Activated CD4-positive, alpha-beta memory T cell treated with anti-CD3 and anti-CD28 coated beads for 36 hours (primary cell): Measurements from ENCODE around the gene HEPN1. TPM values are rescaled to one million over a fixed set of nuclear protein-coding genes. Genes with fewer than 3 reads are reported as not detected.

Experiments
- CTCF ChIA-PET: fragments of 350-600 bp; sonication (Branson Sonifier 250); formaldehyde crosslinking; loops from one replicate; lab custom pipeline; 2021; ENCODE audit warnings: antibody characterized with exemption, inconsistent platforms; lab: Charles Lee
- POLR2A ChIA-PET: fragments of 350-600 bp; sonication (Branson Sonifier 250); formaldehyde crosslinking; loops from one replicate; lab custom pipeline; 2021; ENCODE audit warnings: antibody characterized with exemption; lab: Charles Lee
- DNase-seq: peaks from one replicate; pipeline ENCODE4 v3.0.0-alpha.2; 2020
- H3K27ac Mint-ChIP-seq: one replicate; pipeline ENCODE4 v1.8.0; 2021; ENCODE audit warnings: mixed read lengths
- H3K27me3 Mint-ChIP-seq: one replicate; pipeline ENCODE4 v1.8.0; 2021; ENCODE audit warnings: mixed read lengths
- H3K36me3 Mint-ChIP-seq: one replicate; pipeline ENCODE4 v1.8.0; 2021; ENCODE audit warnings: mixed read lengths
- H3K4me1 Mint-ChIP-seq: one replicate; pipeline ENCODE4 v1.8.0; 2021; ENCODE audit warnings: low read depth, mixed read lengths
- H3K4me3 Mint-ChIP-seq: one replicate; pipeline ENCODE4 v1.8.0; 2021; ENCODE audit warnings: mild to moderate bottlenecking, mixed read lengths
- H3K9me3 Mint-ChIP-seq: one replicate; pipeline ENCODE4 v1.8.0; 2021; ENCODE audit warnings: mixed read lengths
- intact Hi-C: fragments of 100-400 bp; cut with micrococcal nuclease; formaldehyde crosslinking; loops from one replicate; pipeline ENCODE4 v1.15.1; 2023
- total RNA-seq, 2 experiments: library from RNA; stranded (reverse); gene quantifications; one replicate each; pipeline ENCODE4 v1.2.3, GENCODE V29; 2021

HEPN1 gene
- not detected for total RNA-seq

DNA sequence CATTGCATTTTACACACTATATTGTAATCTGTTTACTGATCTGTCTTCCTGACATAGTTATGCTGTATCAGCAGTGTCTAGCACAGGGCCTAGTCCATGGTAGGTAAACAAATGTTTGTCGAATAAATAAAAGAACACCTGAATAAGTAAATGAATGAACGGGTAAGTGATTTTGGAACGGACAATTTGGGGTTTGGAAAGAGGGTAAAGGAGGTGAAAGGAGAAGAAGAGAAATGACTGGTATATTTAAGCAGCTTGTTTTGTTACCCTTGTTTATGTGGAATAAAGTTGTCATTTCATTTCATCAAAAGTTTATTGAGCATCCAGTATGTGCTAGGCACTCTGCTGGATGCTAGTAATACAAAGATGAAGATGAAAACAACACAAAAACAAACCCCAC, at the start of gene HEPN1:
Gene HEPN1 (plus strand): TSS at position 301 of the 400 bp plus-strand sequence.
- POLR2A ChIA-PET: no interaction called here
- CTCF ChIA-PET: no interaction called here
- H3K9me3 Mint-ChIP-seq: no peaks in the 10 kb centered on the region

DNA sequence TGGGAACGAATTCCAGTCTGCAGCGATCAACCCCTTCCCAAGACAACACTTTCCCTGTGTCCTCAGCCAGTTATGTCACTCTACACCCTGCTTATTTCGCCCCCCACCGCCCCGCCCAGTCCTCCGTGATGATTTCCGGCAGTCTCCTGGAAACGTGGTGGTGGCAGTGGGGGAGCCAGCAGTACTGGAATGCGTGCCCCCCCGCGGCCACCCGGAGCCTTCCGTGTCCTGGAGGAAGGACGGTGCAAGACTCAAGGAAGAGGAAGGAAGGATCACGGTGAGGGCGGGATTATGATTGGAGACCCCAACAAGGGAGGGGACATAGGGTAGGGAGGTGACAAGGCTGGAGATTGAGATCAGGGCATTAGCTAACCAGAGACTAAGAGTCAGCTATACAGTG, 49.7 kb upstream of the HEPN1 start:
- no peaks in the 10 kb centered on the region for H3K36me3 Mint-ChIP-seq
- intact Hi-C loops: loop anchor here (5.0 to 10.0 kb wide), 3 partner anchors 107 to 455 kb away; partner anchors contain the start of gene ESAM
- no peak overlapping the region for H3K27ac Mint-ChIP-seq
- DNase-seq: no peak
- H3K4me1 Mint-ChIP-seq: peaks cover 30% of the 10 kb centered on the region
- H3K9me3 Mint-ChIP-seq: no peaks in the 10 kb centered on the region
- H3K4me3 Mint-ChIP-seq: no peak overlapping the region
- POLR2A ChIA-PET: no interaction called here
- peaks cover 65% of the 10 kb centered on the region for H3K27me3 Mint-ChIP-seq
- CTCF ChIA-PET: interaction anchor here (0.9 kb wide), 1 partner anchor 32 kb away, joined by 4 read pairs; no protein-coding TSS in a partner anchor

More for the DNA sequence above, at the start of gene HEPN1:
- intact Hi-C loops: no loop called here
- no peak for DNase-seq
- H3K36me3 Mint-ChIP-seq: no peaks in the 10 kb centered on the region
- peaks cover 11% of the 10 kb centered on the region for H3K4me1 Mint-ChIP-seq
- no peak within 1 kb of the TSS for H3K4me3 Mint-ChIP-seq
- no peak within 1 kb of the TSS for H3K27ac Mint-ChIP-seq
- no peaks in the 10 kb centered on the region for H3K27me3 Mint-ChIP-seq

DNA sequence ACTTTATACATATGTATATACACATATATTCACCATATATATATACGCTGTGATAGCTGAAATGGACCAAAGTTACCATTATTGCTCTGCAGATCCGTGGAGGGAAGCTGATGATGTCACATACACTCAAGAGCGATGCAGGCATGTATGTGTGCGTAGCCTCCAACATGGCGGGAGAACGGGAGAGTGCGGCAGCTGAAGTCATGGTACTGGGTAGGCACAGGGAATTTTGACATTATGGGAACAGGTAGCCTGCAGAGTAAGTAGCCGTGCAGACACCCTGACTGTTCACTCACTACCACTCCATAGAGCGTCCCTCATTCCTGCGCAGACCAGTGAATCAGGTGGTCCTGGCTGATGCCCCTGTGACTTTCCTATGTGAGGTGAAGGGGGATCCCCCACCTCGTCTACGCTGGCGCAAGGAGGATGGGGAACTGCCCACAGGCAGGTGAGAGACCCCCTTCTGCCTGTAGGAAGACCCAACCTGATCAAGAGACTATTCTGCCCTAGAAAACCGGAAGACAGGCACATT, 49.1 kb upstream of the HEPN1 start:
- H3K36me3 Mint-ChIP-seq: no peaks in the 10 kb centered on the region
- H3K4me3 Mint-ChIP-seq: no peak overlapping the region
- H3K27me3 Mint-ChIP-seq: peaks cover 62% of the 10 kb centered on the region
- no peak overlapping the region for H3K27ac Mint-ChIP-seq
- intact Hi-C loops: loop anchor here (5.0 to 10.0 kb wide), 4 partner anchors 108 to 455 kb away; partner anchors contain the start of gene ESAM
- H3K4me1 Mint-ChIP-seq: peaks cover 27% of the 10 kb centered on the region
- DNase-seq: no peak
- H3K9me3 Mint-ChIP-seq: no peaks in the 10 kb centered on the region
- POLR2A ChIA-PET: no interaction called here
- CTCF ChIA-PET: interaction anchor here (0.9 kb wide), 1 partner anchor 33 kb away, joined by 4 read pairs; no protein-coding TSS in a partner anchor

DNA sequence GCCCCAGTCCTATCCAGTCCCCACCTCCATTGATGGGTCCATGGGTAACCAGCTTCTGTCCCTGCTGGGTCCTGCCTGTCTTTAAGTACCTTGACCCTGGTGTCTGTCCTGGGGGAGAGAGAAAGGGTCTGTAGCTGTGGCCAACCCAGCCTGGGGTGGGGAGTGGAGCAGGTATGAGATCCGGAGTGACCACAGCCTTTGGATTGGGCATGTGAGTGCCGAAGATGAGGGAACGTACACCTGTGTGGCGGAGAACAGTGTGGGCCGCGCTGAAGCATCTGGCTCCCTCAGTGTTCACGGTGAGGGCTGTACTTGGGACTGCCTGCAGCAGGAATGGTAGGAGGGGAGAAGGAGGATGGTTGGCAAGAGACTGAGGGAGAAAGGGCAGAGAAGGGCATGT, 48.6 kb upstream of the HEPN1 start:
- Mint-ChIP-seq H3K27ac (no peak overlapping the region), H3K36me3 (no peaks in the 10 kb centered on the region), H3K27me3 (peaks cover 60% of the 10 kb centered on the region), H3K4me3 (no peak overlapping the region), H3K9me3 (no peaks in the 10 kb centered on the region), H3K4me1 (peaks cover 27% of the 10 kb centered on the region)
- intact Hi-C loops: loop anchor here (10.0 kb wide), 1 partner anchor 274 kb away; no protein-coding TSS in a partner anchor
- DNase-seq: no peak
- ChIA-PET POLR2A (no interaction called here), CTCF (no interaction called here)

DNA sequence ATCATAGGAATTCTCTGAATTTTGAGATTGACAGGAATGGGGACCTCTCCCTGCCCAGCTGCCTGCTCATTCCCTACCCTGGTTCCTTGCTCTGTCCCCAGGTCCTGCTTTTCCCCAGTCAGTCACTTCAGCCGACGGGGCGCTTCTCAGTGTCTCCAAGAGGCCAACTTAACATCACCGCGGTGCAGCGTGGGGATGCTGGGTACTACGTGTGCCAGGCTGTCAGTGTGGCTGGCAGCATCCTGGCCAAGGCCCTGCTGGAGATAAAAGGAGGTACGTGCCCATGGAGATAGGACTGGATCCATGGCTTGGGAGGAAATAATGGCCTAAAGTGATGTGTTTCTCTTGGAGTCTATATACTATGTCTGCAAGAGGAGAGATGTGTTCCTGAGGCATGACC, 46.8 kb upstream of the HEPN1 start:
- H3K27ac Mint-ChIP-seq: no peak overlapping the region
- ChIA-PET CTCF (interaction anchor here (0.9 kb wide), 1 partner anchor 203 kb away, joined by 3 read pairs; no protein-coding TSS in a partner anchor), POLR2A (no interaction called here)
- no peaks in the 10 kb centered on the region for H3K36me3 Mint-ChIP-seq
- H3K4me1 Mint-ChIP-seq: peaks cover 24% of the 10 kb centered on the region
- no peaks in the 10 kb centered on the region for H3K9me3 Mint-ChIP-seq
- no peak overlapping the region for H3K4me3 Mint-ChIP-seq
- H3K27me3 Mint-ChIP-seq: peaks cover 47% of the 10 kb centered on the region
- intact Hi-C loops: loop anchor here (10.0 kb wide), 1 partner anchor 273 kb away; no protein-coding TSS in a partner anchor
- DNase-seq: no peak

DNA sequence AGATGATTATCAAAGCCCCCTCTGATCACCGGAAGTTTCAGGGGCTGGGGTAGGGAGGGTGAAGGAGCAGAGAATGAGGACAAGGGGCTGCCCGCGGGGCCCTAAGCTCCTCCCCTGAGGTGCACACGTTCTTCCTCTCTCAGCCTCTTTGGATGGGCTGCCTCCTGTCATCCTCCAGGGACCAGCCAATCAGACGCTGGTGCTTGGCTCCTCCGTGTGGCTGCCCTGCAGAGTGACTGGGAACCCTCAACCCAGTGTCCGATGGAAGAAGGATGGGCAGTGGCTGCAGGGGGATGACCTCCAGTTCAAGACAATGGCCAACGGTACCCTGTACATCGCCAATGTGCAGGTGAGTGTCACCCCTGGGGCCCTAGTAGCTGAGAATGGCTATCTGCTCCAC, 46.3 kb upstream of the HEPN1 start:
- DNase-seq: no peak
- Mint-ChIP-seq H3K4me1 (peaks cover 24% of the 10 kb centered on the region), H3K27ac (no peak overlapping the region), H3K4me3 (no peak overlapping the region), H3K27me3 (peaks cover 43% of the 10 kb centered on the region), H3K9me3 (no peaks in the 10 kb centered on the region), H3K36me3 (no peaks in the 10 kb centered on the region)
- intact Hi-C loops: loop anchor here (10.0 kb wide), 1 partner anchor 272 kb away; no protein-coding TSS in a partner anchor
- ChIA-PET POLR2A (no interaction called here), CTCF (no interaction called here)

DNA sequence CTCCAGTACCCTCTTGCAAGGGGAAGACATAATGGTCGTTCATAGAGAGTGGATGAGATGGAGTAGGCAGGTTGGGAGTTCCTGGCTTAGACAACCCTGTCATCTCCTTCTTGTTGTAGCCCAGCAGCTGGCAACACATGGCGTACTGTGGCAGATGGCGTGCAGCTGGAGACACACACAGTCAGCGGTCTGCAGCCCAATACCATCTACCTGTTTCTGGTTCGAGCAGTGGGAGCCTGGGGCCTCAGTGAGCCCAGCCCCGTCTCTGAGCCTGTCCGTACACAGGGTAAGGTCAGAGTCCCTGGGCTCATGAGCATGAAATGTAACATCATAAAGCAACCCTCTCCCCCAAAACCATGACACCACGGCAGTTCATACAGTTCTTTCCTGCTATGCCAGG, 45.1 kb upstream of the HEPN1 start:
- ChIA-PET CTCF (interaction anchor here (0.8 to 0.9 kb wide), 2 partner anchors 9 to 205 kb away, joined by 3 read pairs; partner anchors contain the start of gene ROBO3), POLR2A (no interaction called here)
- Mint-ChIP-seq H3K27ac (no peak overlapping the region), H3K9me3 (no peaks in the 10 kb centered on the region), H3K36me3 (no peaks in the 10 kb centered on the region), H3K27me3 (peaks cover 31% of the 10 kb centered on the region), H3K4me1 (peaks cover 15% of the 10 kb centered on the region), H3K4me3 (no peak overlapping the region)
- DNase-seq: no peak
- intact Hi-C loops: loop anchor here (10.0 kb wide), 1 partner anchor 271 kb away; no protein-coding TSS in a partner anchor

DNA sequence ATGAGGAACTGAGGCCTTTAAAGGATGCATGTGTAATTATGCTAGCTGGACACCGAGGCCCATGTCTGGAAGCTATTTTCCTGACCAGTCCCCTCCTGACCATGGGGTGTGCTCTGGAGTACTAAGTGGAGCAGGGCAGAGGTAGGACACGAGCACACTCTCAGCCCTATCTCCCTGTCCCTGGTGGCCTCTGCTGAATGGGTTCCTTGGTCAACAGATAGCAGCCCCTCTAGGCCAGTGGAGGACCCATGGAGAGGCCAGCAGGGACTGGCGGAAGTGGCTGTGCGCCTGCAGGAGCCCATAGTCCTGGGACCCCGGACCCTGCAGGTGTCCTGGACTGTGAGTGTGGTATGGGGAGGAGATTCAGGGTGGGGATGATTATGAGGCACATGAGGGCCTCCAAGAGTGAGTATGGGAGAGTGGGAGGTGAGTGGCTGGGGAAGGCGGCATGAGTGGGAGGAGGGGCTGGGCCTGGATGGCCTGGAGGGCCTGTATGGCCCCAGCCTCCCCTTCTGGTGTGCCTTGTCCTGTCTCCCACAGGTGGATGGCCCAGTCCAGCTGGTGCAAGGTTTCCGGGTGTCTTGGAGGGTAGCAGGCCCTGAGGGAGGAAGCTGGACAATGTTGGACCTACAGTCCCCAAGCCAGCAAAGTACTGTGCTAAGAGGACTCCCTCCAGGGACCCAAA, 44.3 kb upstream of the HEPN1 start:
- peaks cover 13% of the 10 kb centered on the region for H3K4me1 Mint-ChIP-seq
- H3K4me3 Mint-ChIP-seq: no peak overlapping the region
- H3K36me3 Mint-ChIP-seq: no peaks in the 10 kb centered on the region
- no peak for DNase-seq
- intact Hi-C loops: loop anchor here (5.0 to 10.0 kb wide), 2 partner anchors 117 to 270 kb away; no protein-coding TSS in a partner anchor
- H3K27ac Mint-ChIP-seq: no peak overlapping the region
- peaks cover 24% of the 10 kb centered on the region for H3K27me3 Mint-ChIP-seq
- CTCF ChIA-PET: interaction anchor here (0.7 to 1.8 kb wide), 4 partner anchors 9 to 206 kb away, joined by 3 to 21 read pairs (median 3); partner anchors contain the start of genes CCDC15 and ROBO3
- POLR2A ChIA-PET: no interaction called here
- H3K9me3 Mint-ChIP-seq: no peaks in the 10 kb centered on the region

DNA sequence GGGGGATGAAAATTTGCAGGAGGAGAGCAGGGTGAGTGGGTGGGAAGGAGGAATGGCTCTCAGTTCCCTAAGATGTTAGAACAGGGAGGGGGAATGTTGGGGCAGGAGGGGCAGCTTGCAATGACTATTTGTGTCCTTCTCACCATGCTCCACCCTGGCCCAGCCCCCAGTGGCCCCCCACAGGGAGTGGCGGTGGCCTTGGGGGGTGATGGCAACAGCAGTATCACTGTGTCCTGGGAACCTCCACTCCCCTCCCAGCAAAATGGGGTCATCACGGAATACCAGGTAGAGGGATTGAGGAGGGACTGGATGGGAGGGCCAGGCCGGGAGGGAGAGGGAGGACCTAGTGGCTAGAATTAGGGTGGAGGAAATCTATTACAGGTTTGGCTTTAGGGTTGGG, 43.6 kb upstream of the HEPN1 start:
- Mint-ChIP-seq H3K36me3 (no peaks in the 10 kb centered on the region), H3K4me3 (peak overlapping the region; percentile 7), H3K27me3 (peaks cover 18% of the 10 kb centered on the region), H3K4me1 (peaks cover 13% of the 10 kb centered on the region), H3K9me3 (no peaks in the 10 kb centered on the region), H3K27ac (no peak overlapping the region)
- ChIA-PET POLR2A (interaction anchor here (1.3 kb wide), 1 partner anchor 202 kb away, joined by 7 read pairs; the partner anchor contains the start of genes SIAE and SPA17), CTCF (interaction anchor here (1.0 to 1.8 kb wide), 8 partner anchors 11 to 267 kb away, joined by 3 to 21 read pairs (median 6); partner anchors contain the start of gene CCDC15)
- DNase-seq: no peak
- intact Hi-C loops: loop anchor here (5.0 to 10.0 kb wide), 2 partner anchors 118 to 269 kb away; no protein-coding TSS in a partner anchor

DNA sequence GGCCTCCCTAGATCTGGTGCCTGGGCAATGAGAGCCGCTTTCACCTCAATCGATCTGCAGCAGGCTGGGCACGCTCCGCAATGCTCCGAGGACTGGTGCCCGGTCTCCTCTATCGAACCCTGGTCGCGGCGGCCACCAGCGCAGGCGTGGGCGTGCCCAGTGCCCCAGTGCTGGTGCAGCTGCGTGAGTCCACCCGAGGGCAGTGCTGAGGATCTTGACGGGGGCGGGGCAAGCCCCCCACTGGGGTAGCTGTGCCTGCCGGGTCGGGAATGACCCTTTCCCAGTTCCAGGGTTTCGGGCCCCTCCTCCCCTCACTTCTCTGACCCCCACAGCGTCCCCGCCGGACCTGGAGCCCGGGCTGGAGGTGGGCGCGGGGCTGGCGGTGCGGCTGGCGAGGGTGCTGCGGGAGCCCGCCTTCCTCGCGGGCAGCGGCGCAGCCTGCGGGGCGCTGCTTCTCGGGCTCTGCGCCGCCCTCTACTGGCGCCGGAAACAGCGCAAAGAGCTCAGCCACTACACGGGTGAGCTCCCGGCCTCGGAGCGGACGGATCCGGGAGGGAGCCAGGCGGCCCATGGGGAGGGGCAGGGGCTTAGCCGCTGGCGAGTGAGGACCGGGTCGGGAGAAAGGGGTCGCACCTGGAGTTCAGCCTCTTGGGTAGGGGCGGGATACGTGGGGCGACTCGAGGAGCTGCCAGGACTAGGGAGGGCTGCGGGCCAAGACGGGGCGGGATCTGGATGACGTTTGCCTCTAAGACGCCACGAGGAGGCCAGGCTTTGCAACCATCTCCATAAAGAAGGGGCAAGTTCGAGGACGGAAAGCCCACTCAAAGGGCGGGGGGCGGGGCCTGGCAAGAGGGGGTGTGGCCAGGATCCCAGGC, 42.9 kb upstream of the HEPN1 start:
- intact Hi-C loops: loop anchor here (1.0 to 10.0 kb wide), 7 partner anchors 37 to 269 kb away; partner anchors contain the start of genes CCDC15, MSANTD2 and TMEM218
- H3K27me3 Mint-ChIP-seq: peaks cover 15% of the 10 kb centered on the region
- POLR2A ChIA-PET: interaction anchor here (0.7 to 1.3 kb wide), 4 partner anchors 76 to 203 kb away, joined by 3 to 7 read pairs (median 5); partner anchors contain the start of genes CCDC15, MSANTD2, SIAE and SPA17
- no peaks in the 10 kb centered on the region for H3K9me3 Mint-ChIP-seq
- H3K4me3 Mint-ChIP-seq: peak overlapping the region; percentile 77
- DNase-seq: peak; percentile 85
- H3K27ac Mint-ChIP-seq: peak overlapping the region; percentile 61
- H3K36me3 Mint-ChIP-seq: no peaks in the 10 kb centered on the region
- CTCF ChIA-PET: interaction anchor here (0.6 to 1.8 kb wide), 41 partner anchors 9 to 573 kb away, joined by 3 to 30 read pairs (median 4); partner anchors contain the start of genes CCDC15, MSANTD2, NRGN and ROBO3
- H3K4me1 Mint-ChIP-seq: peaks cover 13% of the 10 kb centered on the region
